Activated CD4-positive, alpha-beta T cell treated with anti-CD3 and anti-CD28 coated beads, Interleukin-2, amount 10 ng/mL, durations not matched to agents 7 days and 5 days (primary cell): ENCODE measurements around the gene CHCHD4. TPM values are rescaled to one million over a fixed set of nuclear protein-coding genes. Genes with fewer than 3 reads are reported as not detected.

Experiments
- CTCF ChIA-PET: fragments of 350-600 bp; sonication (Branson Sonifier 250); formaldehyde crosslinking; loops from one replicate; lab custom pipeline; 2021; ENCODE audit warnings: antibody characterized with exemption; lab: Charles Lee
- POLR2A ChIA-PET: fragments of 350-600 bp; sonication (Branson Sonifier 250); formaldehyde crosslinking; loops from one replicate; lab custom pipeline; 2021; ENCODE audit warnings: antibody characterized with exemption; lab: Charles Lee
- DNase-seq: peaks from one replicate; pipeline ENCODE4 v3.0.0-alpha.2; 2020
- H3K27ac Mint-ChIP-seq: one replicate; pipeline ENCODE4 v1.8.0; 2021; ENCODE audit warnings: mild to moderate bottlenecking, moderate library complexity, mixed read lengths
- H3K27me3 Mint-ChIP-seq: one replicate; pipeline ENCODE4 v1.8.0; 2021; ENCODE audit warnings: mixed read lengths
- H3K36me3 Mint-ChIP-seq: one replicate; pipeline ENCODE4 v1.8.0; 2021; ENCODE audit warnings: low read depth, mixed read lengths
- H3K4me1 Mint-ChIP-seq: one replicate; pipeline ENCODE4 v1.8.0; 2021; ENCODE audit warnings: mixed read lengths
- H3K4me3 Mint-ChIP-seq: one replicate; pipeline ENCODE4 v1.8.0; 2021; ENCODE audit warnings: mild to moderate bottlenecking, moderate library complexity, mixed read lengths
- H3K9me3 Mint-ChIP-seq: one replicate; pipeline ENCODE4 v1.8.0; 2021; ENCODE audit warnings: mixed read lengths
- total RNA-seq, 2 experiments: library from RNA; stranded (reverse); gene quantifications; one replicate each; pipeline ENCODE4 v1.2.3, GENCODE V29; 2021

The CHCHD4 gene
- total RNA-seq, result 10 to 100 TPM; 12.7 to 13.2 TPM

DNA sequence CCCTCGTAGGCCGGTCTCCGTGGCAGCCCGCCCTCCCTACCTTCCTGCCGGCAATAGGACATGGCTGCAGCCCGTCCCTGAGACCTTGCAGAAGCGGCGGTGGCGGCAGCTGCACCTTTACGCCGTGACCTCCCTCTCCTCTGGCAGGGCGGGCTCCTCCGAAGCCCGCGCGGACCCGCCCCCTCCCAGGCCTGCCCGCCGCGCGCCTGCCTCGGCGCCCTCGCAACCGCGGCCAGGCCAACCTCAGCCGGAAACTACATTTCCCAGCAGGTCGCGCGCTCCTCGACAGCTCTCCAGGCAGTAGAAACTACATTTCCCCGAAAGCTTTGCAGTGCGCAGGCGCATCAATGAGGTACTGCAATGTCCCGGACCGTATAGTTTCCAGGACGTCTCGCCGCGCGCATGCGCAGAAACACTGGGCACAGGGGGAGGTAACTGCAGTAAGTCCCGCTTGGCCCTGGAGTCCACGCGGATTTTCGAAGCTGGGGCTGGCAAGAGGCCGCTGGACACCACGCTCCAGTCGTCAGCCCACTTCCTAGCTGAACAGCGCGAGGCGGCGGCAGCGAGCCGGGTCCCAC is at the start of gene CHCHD4, which contains the start of gene TMEM43:
Gene CHCHD4, minus strand, starts transcription at position 256 of the 578 bp plus-strand sequence. Its CDS starts 194 bp downstream, at position 62.
Gene TMEM43, plus strand, starts transcription at position 438 of the 578 bp plus-strand sequence. CDS start 142 bp downstream, outside the sequence.
- H3K27ac Mint-ChIP-seq, result peak within 1 kb of the TSS; percentile 93
- no peaks in the 10 kb centered on the region for H3K9me3 Mint-ChIP-seq
- H3K27me3 Mint-ChIP-seq, result no peaks in the 10 kb centered on the region
- peaks cover 44% of the 10 kb centered on the region for H3K36me3 Mint-ChIP-seq
- peak within 1 kb of the TSS; percentile 95 for H3K4me3 Mint-ChIP-seq
- ChIA-PET POLR2A (interaction anchor here (1.1 to 1.3 kb wide), 2 partner anchors 20 to 54 kb away, joined by 3 to 6 read pairs; partner anchors contain the start of genes LSM3 and XPC), CTCF (interaction anchor here (0.8 to 3.5 kb wide), 16 partner anchors 8 to 708 kb away, joined by 3 to 17 read pairs (median 3); partner anchors contain the start of genes LSM3 and XPC)
- DNase-seq, result peak; percentile 99
- H3K4me1 Mint-ChIP-seq, result peaks cover 67% of the 10 kb centered on the region

DNA sequence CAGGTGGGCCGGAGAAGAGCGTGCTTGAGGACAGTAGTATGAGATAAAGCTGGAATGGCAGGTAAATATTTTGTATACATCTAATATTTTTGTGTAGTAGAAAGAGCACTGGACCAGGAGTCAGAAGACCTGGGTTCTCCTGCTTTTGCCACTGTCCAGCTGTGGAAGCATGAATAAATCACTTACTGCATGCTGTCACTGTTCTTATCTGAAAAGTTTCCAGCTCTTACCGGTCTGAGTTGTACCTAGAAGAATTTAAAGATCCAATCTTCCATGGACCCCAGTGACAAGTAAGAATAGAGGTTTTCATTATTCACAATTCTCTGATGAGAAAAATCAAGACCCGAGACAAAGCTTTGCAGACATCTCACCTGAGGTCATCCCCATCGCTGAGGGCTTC is 47.8 kb upstream of the CHCHD4 start:
- POLR2A ChIA-PET, result no interaction called here

DNA sequence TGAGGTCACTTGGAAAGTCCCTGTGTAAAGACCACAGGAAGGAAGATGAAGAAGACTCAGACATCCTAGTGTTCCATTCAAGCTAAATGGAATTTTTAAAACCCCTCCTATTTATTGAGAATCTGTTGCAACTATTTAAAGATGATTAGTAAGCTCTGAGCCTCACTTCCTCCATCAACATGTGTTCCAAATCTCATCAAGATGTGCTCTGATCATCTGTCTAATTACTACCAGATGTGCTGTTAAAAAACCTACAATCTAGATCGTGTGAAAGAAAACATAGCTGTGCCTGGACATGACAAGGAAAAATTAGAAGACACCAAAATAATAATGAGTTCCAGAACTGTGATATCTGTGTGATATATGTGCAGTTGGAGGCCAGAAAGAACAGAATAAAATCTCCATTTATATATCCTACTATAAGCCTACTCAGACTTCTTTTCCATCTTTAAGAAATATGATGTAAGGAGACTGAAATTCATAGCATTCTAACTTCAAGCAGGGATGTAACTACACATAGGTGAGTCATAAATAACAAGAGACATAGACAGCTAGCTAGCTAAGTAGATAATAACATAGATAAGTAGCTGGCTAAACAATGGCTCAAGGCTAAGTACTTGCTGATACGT is 46.0 kb upstream of the CHCHD4 start:
- Mint-ChIP-seq H3K9me3 (no peaks in the 10 kb centered on the region), H3K4me1 (peaks cover 34% of the 10 kb centered on the region), H3K27me3 (no peaks in the 10 kb centered on the region), H3K27ac (peak overlapping the region; percentile 21), H3K36me3 (peaks cover 64% of the 10 kb centered on the region), H3K4me3 (no peak overlapping the region)
- DNase-seq, result no peak
- ChIA-PET CTCF (interaction anchor here (0.9 to 3.4 kb wide), 3 partner anchors 8 to 274 kb away, joined by 3 to 13 read pairs (median 6); partner anchors contain the start of genes LSM3 and XPC), POLR2A (interaction anchor here (0.7 kb wide), 1 partner anchor 270 kb away, joined by 3 read pairs; no protein-coding TSS in a partner anchor)

More for the DNA sequence above, 47.8 kb upstream of the CHCHD4 start:
- no peak overlapping the region for H3K4me3 Mint-ChIP-seq
- no peaks in the 10 kb centered on the region for H3K9me3 Mint-ChIP-seq
- peaks cover 50% of the 10 kb centered on the region for H3K36me3 Mint-ChIP-seq
- peaks cover 50% of the 10 kb centered on the region for H3K4me1 Mint-ChIP-seq
- CTCF ChIA-PET, result interaction anchor here (1.5 to 3.4 kb wide), 2 partner anchors 13 to 47 kb away, joined by 4 to 13 read pairs; no protein-coding TSS in a partner anchor
- no peak for DNase-seq
- H3K27me3 Mint-ChIP-seq, result no peaks in the 10 kb centered on the region
- no peak overlapping the region for H3K27ac Mint-ChIP-seq

DNA sequence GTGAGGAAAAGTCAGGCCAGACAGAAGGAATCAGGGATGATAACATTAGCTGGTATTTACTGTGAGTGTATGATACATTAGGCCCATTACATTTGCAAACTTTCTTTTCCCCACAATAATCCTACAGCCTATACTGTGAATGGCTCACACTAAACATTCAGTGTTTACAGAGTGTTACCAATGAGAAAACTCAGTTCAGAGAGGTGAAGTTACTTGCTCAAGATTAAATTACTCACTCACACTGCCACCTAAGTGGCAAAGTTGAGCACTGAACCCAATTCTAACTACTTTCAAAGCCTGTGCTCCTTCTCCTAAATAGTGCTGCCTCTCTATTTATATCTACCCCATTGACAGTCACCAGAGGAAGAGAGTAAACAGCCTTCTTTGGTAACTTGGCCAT is 45.2 kb upstream of the CHCHD4 start:
- no peak overlapping the region for H3K4me3 Mint-ChIP-seq
- DNase-seq, result no peak
- peaks cover 26% of the 10 kb centered on the region for H3K4me1 Mint-ChIP-seq
- peaks cover 71% of the 10 kb centered on the region for H3K36me3 Mint-ChIP-seq
- no peaks in the 10 kb centered on the region for H3K9me3 Mint-ChIP-seq
- ChIA-PET POLR2A (no interaction called here), CTCF (interaction anchor here (1.7 to 3.4 kb wide), 2 partner anchors 9 to 11 kb away, joined by 6 to 13 read pairs; partner anchors contain the start of genes LSM3 and XPC)
- H3K27ac Mint-ChIP-seq, result no peak overlapping the region
- H3K27me3 Mint-ChIP-seq, result no peaks in the 10 kb centered on the region

- DNase-seq, result no peak
- POLR2A ChIA-PET, result no interaction called here
- CTCF ChIA-PET, result interaction anchor here (1.7 to 3.4 kb wide), 2 partner anchors 10 kb away, joined by 6 to 13 read pairs; partner anchors contain the start of genes LSM3 and XPC
- peaks cover 22% of the 10 kb centered on the region for H3K4me1 Mint-ChIP-seq
- no peak overlapping the region for H3K27ac Mint-ChIP-seq
- H3K36me3 Mint-ChIP-seq, result peaks cover 76% of the 10 kb centered on the region
- no peaks in the 10 kb centered on the region for H3K27me3 Mint-ChIP-seq
- no peaks in the 10 kb centered on the region for H3K9me3 Mint-ChIP-seq
- H3K4me3 Mint-ChIP-seq, result no peak overlapping the region
These were observed 44.8 kb upstream of the CHCHD4 start for GRCh38 chr3:14169435-14169834.

- H3K4me3 Mint-ChIP-seq, result no peak overlapping the region
- peaks cover 12% of the 10 kb centered on the region for H3K4me1 Mint-ChIP-seq
- ChIA-PET POLR2A (no interaction called here), CTCF (interaction anchor here (1.0 kb wide), 1 partner anchor 14 kb away, joined by 3 read pairs; no protein-coding TSS in a partner anchor)
- H3K36me3 Mint-ChIP-seq, result peaks cover 85% of the 10 kb centered on the region
- DNase-seq, result no peak
- H3K27ac Mint-ChIP-seq, result no peak overlapping the region
- H3K9me3 Mint-ChIP-seq, result no peaks in the 10 kb centered on the region
- no peaks in the 10 kb centered on the region for H3K27me3 Mint-ChIP-seq
These were observed 42.4 kb upstream of the CHCHD4 start for GRCh38 chr3:14166877-14167603.

- H3K4me1 Mint-ChIP-seq, result no peaks in the 10 kb centered on the region
- no peaks in the 10 kb centered on the region for H3K27me3 Mint-ChIP-seq
- no peak for DNase-seq
- peaks cover 14% of the 10 kb centered on the region for H3K9me3 Mint-ChIP-seq
- no peak overlapping the region for H3K4me3 Mint-ChIP-seq
- ChIA-PET CTCF (no interaction called here), POLR2A (no interaction called here)
- H3K27ac Mint-ChIP-seq, result no peak overlapping the region
- H3K36me3 Mint-ChIP-seq, result peaks cover 91% of the 10 kb centered on the region
These were observed 37.5 kb upstream of the CHCHD4 start for GRCh38 chr3:14162178-14162577.

- Mint-ChIP-seq H3K4me3 (no peak overlapping the region), H3K9me3 (peaks cover 14% of the 10 kb centered on the region), H3K4me1 (no peaks in the 10 kb centered on the region), H3K27me3 (no peaks in the 10 kb centered on the region), H3K27ac (no peak overlapping the region), H3K36me3 (peaks cover 90% of the 10 kb centered on the region)
- CTCF ChIA-PET, result interaction anchor here (0.7 kb wide), 1 partner anchor 22 kb away, joined by 3 read pairs; no protein-coding TSS in a partner anchor
- no peak for DNase-seq
- POLR2A ChIA-PET, result no interaction called here
These were observed 36.6 kb upstream of the CHCHD4 start for GRCh38 chr3:14161282-14161681.

DNA sequence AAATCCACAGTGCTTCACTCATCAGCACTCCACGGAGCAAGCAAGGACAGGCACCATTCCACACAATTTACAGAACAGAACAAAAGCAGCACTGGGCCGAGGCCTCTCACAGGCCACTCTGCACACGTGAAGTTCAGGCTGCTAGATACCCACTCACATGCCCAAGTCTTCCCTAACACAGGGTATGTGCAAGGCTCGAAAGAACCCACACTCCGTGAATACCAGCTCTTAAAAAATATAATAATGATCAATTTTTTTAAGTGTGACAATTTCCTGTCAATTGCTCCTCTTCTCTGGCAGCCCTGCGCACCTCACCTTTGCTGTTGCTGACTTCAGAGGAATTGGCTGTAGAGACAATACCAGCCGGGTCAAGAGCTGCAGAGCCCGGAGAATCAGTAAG is 34.8 kb upstream of the CHCHD4 start:
- no peaks in the 10 kb centered on the region for H3K27me3 Mint-ChIP-seq
- CTCF ChIA-PET, result interaction anchor here (0.5 to 3.4 kb wide), 4 partner anchors 12 to 34 kb away, joined by 3 to 13 read pairs (median 3); no protein-coding TSS in a partner anchor
- DNase-seq, result no peak
- POLR2A ChIA-PET, result interaction anchor here (0.8 kb wide), 1 partner anchor 14 kb away, joined by 4 read pairs; no protein-coding TSS in a partner anchor
- H3K27ac Mint-ChIP-seq, result no peak overlapping the region
- no peak overlapping the region for H3K4me3 Mint-ChIP-seq
- peaks cover 14% of the 10 kb centered on the region for H3K9me3 Mint-ChIP-seq
- peaks cover 83% of the 10 kb centered on the region for H3K36me3 Mint-ChIP-seq
- H3K4me1 Mint-ChIP-seq, result peaks cover under 1% of the 10 kb centered on the region

DNA sequence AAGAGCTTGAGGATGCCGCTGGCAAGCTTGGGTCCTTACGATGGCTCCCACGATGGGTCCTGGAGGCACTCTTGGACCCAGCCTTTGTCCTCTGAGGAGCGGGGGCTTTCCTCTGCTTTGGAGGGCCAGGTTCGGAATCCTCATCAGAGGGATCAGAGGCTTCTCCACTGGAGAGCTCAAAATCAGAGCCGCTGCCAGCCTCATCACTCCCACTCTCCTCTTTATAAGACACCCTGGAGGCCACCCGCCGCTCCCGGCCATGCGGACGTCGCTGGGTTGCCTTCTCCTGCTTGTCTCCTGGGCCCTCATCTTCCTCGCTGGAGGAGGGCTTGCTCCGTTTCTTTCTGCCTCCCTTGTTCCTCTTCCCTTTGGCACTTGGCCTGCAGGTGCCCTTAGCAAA is 33.7 kb upstream of the CHCHD4 start:
- no peak for DNase-seq
- H3K27ac Mint-ChIP-seq, result no peak overlapping the region
- H3K4me1 Mint-ChIP-seq, result peaks cover 2% of the 10 kb centered on the region
- H3K27me3 Mint-ChIP-seq, result no peaks in the 10 kb centered on the region
- no peak overlapping the region for H3K4me3 Mint-ChIP-seq
- ChIA-PET POLR2A (no interaction called here), CTCF (interaction anchor here (0.6 to 3.4 kb wide), 4 partner anchors 13 to 207 kb away, joined by 3 to 13 read pairs (median 3); no protein-coding TSS in a partner anchor)
- H3K9me3 Mint-ChIP-seq, result peaks cover 14% of the 10 kb centered on the region
- peaks cover 74% of the 10 kb centered on the region for H3K36me3 Mint-ChIP-seq

- H3K4me3 Mint-ChIP-seq, result no peak overlapping the region
- no peaks in the 10 kb centered on the region for H3K27me3 Mint-ChIP-seq
- DNase-seq, result no peak
- ChIA-PET CTCF (interaction anchor here (3.4 kb wide), 1 partner anchor 13 kb away, joined by 13 read pairs; no protein-coding TSS in a partner anchor), POLR2A (no interaction called here)
- H3K9me3 Mint-ChIP-seq, result peaks cover 14% of the 10 kb centered on the region
- H3K4me1 Mint-ChIP-seq, result peaks cover 2% of the 10 kb centered on the region
- no peak overlapping the region for H3K27ac Mint-ChIP-seq
- peaks cover 70% of the 10 kb centered on the region for H3K36me3 Mint-ChIP-seq
These were observed 33.3 kb upstream of the CHCHD4 start for GRCh38 chr3:14157951-14158350.
